Fibroblast of the aortic adventitia (primary cell): ENCODE measurements around the gene SORBS1. TPM values are rescaled to one million over a fixed set of nuclear protein-coding genes. Genes with fewer than 3 reads are reported as not detected.

Experiments
- DNase-seq: peaks from one replicate; pipeline ENCODE4 v3.0.0-alpha.2; 2010; ENCODE audit warnings: low read depth
- H3K4me3 ChIP-seq: 2 replicates; pipeline ENCODE4 v1.5.1; 2011; ENCODE audit warnings: low read depth, mild to moderate bottlenecking, control low read depth, low read length, moderate library complexity
- total RNA-seq: library from RNA; depleted of rRNA; stranded (reverse); fragments of >200 nt; gene quantifications from 2 replicates; pipeline ENCODE4 v1.2.3, GENCODE V29; 2012; ENCODE audit warnings: low replicate concordance
- TF ChIP-seq, protein P1 (sequence below): IDR thresholded peaks from 2 replicates; pipeline ENCODE4 v1.5.1; 2011; ENCODE audit warnings: mild to moderate bottlenecking, low read length, control low read depth, inconsistent platforms; ENCODE audit not compliant: insufficient read depth

Gene SORBS1
- 0.36 and 0.74 TPM in 2 replicates for total RNA-seq

DNA sequence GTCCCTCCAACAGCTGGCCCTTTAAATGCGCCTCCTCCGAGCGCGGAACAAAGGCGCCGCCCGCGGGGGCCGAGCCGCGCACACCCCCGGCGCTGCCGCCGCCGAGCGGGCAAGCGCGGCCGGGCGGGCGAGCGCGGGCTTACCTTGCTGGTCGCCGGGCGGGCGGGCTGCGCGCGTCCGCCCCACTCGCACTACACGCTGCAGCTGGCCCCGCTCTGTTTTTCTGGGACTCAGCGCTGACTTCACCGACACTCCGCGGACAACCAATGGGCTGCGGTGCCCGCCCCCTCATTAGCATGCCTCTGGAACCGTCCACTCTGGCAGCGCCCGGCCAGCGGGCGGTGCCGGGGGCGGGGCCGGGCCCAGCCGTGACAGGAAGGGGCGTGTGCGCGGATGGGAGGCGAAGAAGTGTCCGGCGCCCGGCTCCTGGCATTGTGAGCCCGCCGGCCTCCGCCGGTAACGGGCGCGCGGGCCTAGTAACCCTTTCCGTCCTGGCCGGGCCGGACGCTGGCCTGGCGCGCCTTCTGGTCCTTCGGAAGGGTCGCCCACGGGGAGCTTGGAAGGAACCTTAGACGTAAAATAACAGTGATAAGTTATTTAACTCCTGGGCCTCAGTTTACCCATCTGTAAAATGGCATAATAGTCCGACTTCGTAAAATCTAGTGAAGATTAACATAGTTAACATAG is at the start of gene SORBS1:
SORBS1 (minus strand) TSS at position 195 of the 687 bp plus-strand sequence. CDS start 120,236 bp downstream, outside the sequence.
- DNase-seq = peak; percentile 88
- H3K4me3 ChIP-seq = peak within 1 kb of the TSS; percentile 83
- TF ChIP-seq, protein P1, sequence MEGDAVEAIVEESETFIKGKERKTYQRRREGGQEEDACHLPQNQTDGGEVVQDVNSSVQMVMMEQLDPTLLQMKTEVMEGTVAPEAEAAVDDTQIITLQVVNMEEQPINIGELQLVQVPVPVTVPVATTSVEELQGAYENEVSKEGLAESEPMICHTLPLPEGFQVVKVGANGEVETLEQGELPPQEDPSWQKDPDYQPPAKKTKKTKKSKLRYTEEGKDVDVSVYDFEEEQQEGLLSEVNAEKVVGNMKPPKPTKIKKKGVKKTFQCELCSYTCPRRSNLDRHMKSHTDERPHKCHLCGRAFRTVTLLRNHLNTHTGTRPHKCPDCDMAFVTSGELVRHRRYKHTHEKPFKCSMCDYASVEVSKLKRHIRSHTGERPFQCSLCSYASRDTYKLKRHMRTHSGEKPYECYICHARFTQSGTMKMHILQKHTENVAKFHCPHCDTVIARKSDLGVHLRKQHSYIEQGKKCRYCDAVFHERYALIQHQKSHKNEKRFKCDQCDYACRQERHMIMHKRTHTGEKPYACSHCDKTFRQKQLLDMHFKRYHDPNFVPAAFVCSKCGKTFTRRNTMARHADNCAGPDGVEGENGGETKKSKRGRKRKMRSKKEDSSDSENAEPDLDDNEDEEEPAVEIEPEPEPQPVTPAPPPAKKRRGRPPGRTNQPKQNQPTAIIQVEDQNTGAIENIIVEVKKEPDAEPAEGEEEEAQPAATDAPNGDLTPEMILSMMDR = no peak

DNA sequence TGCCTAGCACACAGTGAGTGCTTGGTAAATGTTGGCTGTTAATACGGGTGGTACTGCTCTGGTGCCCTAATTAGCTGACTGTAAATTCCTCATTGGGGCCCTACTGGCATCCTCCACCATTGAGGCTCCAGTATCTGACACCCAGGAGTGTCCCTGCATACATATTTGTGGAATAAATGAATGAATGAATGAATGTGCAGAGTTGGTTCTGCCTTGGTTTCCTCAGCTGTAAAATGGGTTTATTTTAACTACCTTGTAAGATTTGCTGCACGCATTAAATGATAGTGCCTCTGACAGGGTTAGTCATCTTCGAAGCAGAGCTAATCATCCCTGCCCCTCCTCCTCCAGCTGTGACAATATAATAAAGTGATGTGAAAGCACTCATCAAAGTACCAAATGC is 49.6 kb upstream of the SORBS1 start:
- no peak for DNase-seq
- H3K4me3 ChIP-seq = no peak overlapping the region
- TF ChIP-seq, protein P1 = no peak

DNA sequence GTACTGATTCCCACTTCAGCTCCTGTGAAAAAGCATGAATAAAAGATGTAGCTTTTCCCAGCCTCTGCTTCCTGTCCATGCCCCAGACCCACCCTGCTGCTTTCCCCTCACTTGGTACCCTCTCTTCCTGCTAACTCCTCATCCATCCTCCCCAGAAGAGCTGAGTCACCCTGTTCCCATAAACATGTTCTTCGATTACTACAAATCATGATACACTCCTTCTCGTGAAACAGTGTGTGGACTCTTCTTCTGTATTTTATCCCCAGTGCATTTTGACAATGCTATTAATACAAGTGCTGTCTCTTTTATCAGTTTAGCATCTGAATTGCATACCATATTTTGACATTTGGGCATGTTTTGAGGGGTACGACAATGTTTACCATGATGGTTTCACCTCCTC is 45.8 kb upstream of the SORBS1 start:
- TF ChIP-seq, protein P1 = no peak
- H3K4me3 ChIP-seq = no peak overlapping the region
- DNase-seq = no peak

DNA sequence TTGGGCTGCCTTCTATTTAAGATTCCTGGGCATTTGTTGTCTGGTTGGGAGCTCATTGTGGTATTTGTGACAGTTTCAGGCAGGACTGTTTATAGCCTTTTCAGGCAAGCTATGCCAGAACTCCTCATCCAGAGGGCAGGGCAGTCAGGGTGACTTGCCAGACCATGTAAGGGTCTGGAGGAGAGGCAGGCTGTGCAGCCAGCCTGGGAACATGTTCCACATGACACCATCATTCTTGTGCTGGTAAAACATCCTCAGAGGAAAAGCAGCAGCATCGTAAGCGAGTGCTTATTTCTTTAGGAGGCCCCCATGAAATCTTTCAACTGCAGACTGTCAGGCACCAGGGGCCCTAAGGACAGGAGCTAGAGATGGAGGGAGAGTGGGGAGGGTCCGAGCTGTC is 44.0 kb upstream of the SORBS1 start:
- TF ChIP-seq, protein P1 = no peak
- DNase-seq = no peak

DNA sequence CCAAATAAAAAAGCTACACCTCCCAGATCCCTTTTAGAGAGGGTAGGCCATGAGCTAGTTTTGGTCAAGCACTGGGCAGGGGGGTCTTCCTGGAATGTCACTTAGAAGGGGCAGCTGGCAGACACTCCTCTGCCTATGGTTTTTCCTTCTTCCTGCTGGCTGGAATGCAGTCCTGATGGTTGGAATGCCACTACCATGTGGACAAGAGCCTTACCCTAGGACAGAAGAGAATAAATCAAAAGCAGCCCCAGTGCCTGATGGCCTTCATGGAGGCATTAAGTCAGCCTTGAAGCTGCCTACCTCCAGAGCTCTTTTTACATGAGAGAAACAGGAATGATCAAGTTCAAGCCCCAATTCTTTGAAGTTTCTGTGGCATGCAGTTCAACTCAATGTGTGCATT is 43.5 kb upstream of the SORBS1 start:
- TF ChIP-seq, protein P1 = no peak
- no peak for DNase-seq
- H3K4me3 ChIP-seq = no peak overlapping the region

More for the DNA sequence above, 44.0 kb upstream of the SORBS1 start:
- no peak overlapping the region for H3K4me3 ChIP-seq

DNA sequence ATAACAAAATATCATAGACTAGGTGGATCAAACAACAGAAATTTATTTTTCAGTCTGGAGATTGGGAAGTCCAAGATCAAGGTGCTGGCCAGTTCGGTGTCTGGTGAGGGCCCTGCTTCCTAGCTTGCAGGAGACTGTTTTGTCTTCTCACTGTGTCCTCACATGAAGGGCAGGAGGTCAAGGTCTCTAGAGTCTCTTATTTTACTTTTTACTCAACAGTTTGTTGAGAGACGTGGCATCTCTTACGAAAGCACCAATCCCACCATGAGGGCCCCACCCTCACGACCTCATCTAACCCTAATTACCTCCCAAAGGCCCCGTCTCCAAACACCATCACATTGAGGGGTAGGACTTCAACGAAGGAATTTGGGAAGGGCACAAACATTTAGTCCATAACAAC is 41.2 kb upstream of the SORBS1 start:
- H3K4me3 ChIP-seq = no peak overlapping the region
- no peak for DNase-seq
- TF ChIP-seq, protein P1 = no peak
